ENCODE results near the gene ASCL3.

GRCh38 chr11:8937659-8938058 is 5.2 kb downstream of the ASCL3 start:
- TF ChIP-seq CTCF (optimal IDR thresholded peaks at IDR 0.05 in 1 of 3, IDR thresholded peaks at IDR 0.05 in 1 of 3, conservative IDR thresholded peaks at IDR 0.05 in 1 of 3; ENCODE audit: extremely low read depth in 1 of 3, insufficient read depth in 2 of 3, low read length in 3 of 3) (no peak), EZH2 (IDR thresholded peaks at IDR 0.05; ENCODE audit: low read length) (no peak)

Data from keratinocyte (primary cell).